ENCODE results near the gene ERBB3. TPM values are rescaled to one million over a fixed set of nuclear protein-coding genes. Genes with fewer than 3 reads are reported as not detected.

Gene ERBB3
- total and polyA plus RNA-seq, 2 of the 4 experiments (the other 2 are of a cell fraction), result 1.4 to 2.2 TPM

DNA sequence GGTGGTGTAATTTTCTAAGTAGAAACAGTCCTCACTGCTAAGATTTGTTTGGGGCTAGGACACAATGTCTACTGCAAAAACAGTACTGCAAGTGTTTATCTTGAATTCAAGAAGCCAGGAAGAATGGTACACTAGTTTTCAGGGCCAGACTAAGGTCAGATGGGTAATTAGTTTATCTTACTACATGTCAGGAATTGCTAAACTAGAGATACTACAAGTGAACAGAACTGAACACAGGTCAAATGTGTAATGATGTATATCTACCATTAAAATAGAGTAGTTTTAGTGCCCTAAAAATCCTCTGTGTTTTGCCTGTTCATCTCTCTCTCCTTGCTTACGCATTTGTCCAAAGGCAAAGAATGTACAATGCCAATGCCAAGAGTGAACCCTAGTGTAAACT lies 34.1 kb downstream of the ERBB3 start:
- peaks cover 9 to 27% of the 10 kb centered on the region in 2 experiments; a peak in 3 of 4 replicates for H3K79me1 ChIP-seq (ENCODE audit: low read depth in 1 of 2, low read length in 2 of 2)
- dilution Hi-C loops (cut with HindIII; ENCODE audit: low sequenced_read_pairs, unreplicated experiment), result no loop called here

More for the DNA sequence above, 34.1 kb downstream of the ERBB3 start:
- Histone ChIP-seq H3K27me3 (ENCODE audit: control insufficient read depth, insufficient read depth, low read length) (no peaks in the 10 kb centered on the region), H4K20me1 (ENCODE audit: insufficient read depth, low read length) (peaks cover 7% of the 10 kb centered on the region), H3K4me1 (ENCODE audit: control insufficient read depth, insufficient read depth, low read length) (peaks cover 5% of the 10 kb centered on the region), H4K91ac (ENCODE audit: insufficient read depth, low read depth, low read length) (no peak overlapping the region), H2AK9ac (replicated peaks; ENCODE audit: low read depth, low read length, poor library complexity) (no peak overlapping the region), H2BK15ac (ENCODE audit: low read depth, low read length) (no peak overlapping the region), H4K5ac (ENCODE audit: low read depth, low read length) (no peak overlapping the region), H2AK5ac (ENCODE audit: low read depth, low read length) (no peak overlapping the region), H3K9me1 (ENCODE audit: insufficient read depth, low read length) (no peaks in the 10 kb centered on the region), H3K9me3 (ENCODE audit: control insufficient read depth, insufficient read depth, low read length) (no peaks in the 10 kb centered on the region), H3K23ac (ENCODE audit: low read depth, low read length) (no peak overlapping the region), H3K9ac (ENCODE audit: low read depth, low read length) (no peak overlapping the region), H3K4me2 (ENCODE audit: low read depth, low read length) (no peak overlapping the region), H2AFZ (replicated peaks; ENCODE audit: low read length, poor library complexity) (no peak overlapping the region), H3K36me3 (ENCODE audit: control insufficient read depth, insufficient read depth, low read length) (peaks cover 34% of the 10 kb centered on the region), H4K8ac (ENCODE audit: low read depth in 2 of 2, low read length in 2 of 2) (no peak overlapping the region), H3K18ac (ENCODE audit: low read depth, low read length) (no peak overlapping the region), H3K4ac (ENCODE audit: low read depth, low read length) (no peak overlapping the region), H2BK5ac (ENCODE audit: low read depth, low read length, poor library complexity, severe bottlenecking) (no peak overlapping the region), H2BK20ac (ENCODE audit: low read depth, low read length) (no peak overlapping the region), H2BK120ac (ENCODE audit: low read depth, low read length) (no peak overlapping the region), H3K4me3 (ENCODE audit: insufficient read depth, low read depth, low read length) (no peak overlapping the region), H3K27ac (ENCODE audit: insufficient read depth, low read length) (no peak overlapping the region), H3K14ac (replicated peaks; ENCODE audit: low read depth, low read length) (no peak overlapping the region), H3K56ac (ENCODE audit: extremely low read depth, insufficient read depth, low read length) (no peak overlapping the region)
- POLR2A ChIA-PET (ENCODE audit: unreplicated experiment), result no interaction called here
- intact Hi-C loops (cut with micrococcal nuclease), result no loop called here
- DNase-seq, result no peak
- no CpG with 5 or more reads among the region's 1 CpG for WGBS, 2 experiments (ENCODE audit: extremely low coverage in 2 of 2, insufficient read length in 1 of 2)
- CTCF ChIA-PET, result no interaction called here
- BruUV-seq (replicated peaks), result no TSS peak
- TF ChIP-seq, protein P1, sequence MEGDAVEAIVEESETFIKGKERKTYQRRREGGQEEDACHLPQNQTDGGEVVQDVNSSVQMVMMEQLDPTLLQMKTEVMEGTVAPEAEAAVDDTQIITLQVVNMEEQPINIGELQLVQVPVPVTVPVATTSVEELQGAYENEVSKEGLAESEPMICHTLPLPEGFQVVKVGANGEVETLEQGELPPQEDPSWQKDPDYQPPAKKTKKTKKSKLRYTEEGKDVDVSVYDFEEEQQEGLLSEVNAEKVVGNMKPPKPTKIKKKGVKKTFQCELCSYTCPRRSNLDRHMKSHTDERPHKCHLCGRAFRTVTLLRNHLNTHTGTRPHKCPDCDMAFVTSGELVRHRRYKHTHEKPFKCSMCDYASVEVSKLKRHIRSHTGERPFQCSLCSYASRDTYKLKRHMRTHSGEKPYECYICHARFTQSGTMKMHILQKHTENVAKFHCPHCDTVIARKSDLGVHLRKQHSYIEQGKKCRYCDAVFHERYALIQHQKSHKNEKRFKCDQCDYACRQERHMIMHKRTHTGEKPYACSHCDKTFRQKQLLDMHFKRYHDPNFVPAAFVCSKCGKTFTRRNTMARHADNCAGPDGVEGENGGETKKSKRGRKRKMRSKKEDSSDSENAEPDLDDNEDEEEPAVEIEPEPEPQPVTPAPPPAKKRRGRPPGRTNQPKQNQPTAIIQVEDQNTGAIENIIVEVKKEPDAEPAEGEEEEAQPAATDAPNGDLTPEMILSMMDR (conservative IDR thresholded peaks at IDR 0.05; ENCODE audit: low read depth, low read length), result no peak
- TF ChIP-seq SMC3 (IDR thresholded peaks at IDR 0.05; ENCODE audit: low read depth, low read length) (no peak), FOS (IDR thresholded peaks at IDR 0.05; ENCODE audit: low read depth, low read length) (no peak), RFX5 (IDR thresholded peaks at IDR 0.05; ENCODE audit: low read depth, low read length) (no peak), CEBPB (IDR thresholded peaks at IDR 0.05; ENCODE audit: low read depth, low read length) (no peak), BHLHE40 (IDR thresholded peaks at IDR 0.05; ENCODE audit: low read depth, low read length) (no peak), POLR2A (IDR thresholded peaks at IDR 0.05; ENCODE audit: low read depth, low read length) (no peak), MAZ (IDR thresholded peaks at IDR 0.05; ENCODE audit: borderline replicate concordance, low read depth, low read length) (no peak), CHD1 (IDR thresholded peaks at IDR 0.05; ENCODE audit: low read depth, low read length) (no peak)
- TF ChIP-seq, protein P2, sequence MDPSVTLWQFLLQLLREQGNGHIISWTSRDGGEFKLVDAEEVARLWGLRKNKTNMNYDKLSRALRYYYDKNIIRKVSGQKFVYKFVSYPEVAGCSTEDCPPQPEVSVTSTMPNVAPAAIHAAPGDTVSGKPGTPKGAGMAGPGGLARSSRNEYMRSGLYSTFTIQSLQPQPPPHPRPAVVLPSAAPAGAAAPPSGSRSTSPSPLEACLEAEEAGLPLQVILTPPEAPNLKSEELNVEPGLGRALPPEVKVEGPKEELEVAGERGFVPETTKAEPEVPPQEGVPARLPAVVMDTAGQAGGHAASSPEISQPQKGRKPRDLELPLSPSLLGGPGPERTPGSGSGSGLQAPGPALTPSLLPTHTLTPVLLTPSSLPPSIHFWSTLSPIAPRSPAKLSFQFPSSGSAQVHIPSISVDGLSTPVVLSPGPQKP (IDR thresholded peaks at IDR 0.05; ENCODE audit: borderline replicate concordance, low read depth, low read length), result no peak
- ATAC-seq (ENCODE audit: low read depth), result no peak
- in situ Hi-C loops (cut with MboI; ENCODE audit: low sequenced_read_pairs), result no loop called here

Data from IMR-90 (cell line).